Globus pallidus (tissue), 1 donor: ENCODE results near the gene TRIM37.

Source experiments
- DNase-seq: peaks from one replicate; pipeline ENCODE4 v3.0.0-alpha.2; 2015; ENCODE audit warnings: low spot score

Gene TRIM37

DNA sequence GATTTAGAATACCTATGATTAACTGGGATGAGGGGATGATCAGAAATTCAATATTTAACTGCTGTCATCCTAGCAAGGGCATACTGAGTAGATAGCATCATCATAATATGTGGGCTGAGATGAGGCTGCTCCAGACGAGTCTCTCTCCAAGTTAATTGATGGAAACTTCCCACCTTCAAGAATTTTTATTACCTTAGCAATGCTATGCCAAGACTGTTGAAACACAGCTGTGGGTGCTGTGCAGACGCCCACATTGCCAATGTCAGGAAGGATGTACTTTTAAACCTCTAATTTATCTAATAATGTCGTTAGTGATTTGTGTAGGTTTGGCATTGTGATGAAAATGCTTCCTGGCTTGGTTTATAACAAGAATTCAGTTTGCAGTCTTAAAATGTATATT, 170.4 kb downstream of the TRIM37 start:
- DNase-seq, result no peak

DNA sequence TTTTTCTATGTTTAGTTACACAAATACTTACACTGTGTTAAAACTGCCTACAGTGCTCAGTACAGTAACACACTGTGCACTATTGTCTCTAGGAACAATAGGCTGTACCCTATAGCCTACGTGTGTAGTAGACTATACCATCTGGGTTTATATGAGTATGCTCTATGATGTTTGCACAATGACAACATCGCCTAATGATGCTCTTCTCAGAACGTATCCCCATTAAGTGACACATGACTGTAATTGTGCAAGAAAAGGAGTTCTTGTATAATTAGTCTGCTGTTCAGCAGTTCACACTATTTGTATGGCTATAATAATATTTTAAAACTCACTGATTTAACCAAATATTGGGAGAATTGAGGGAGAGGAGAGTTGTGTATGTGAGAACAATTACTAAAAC, 173.7 kb downstream of the TRIM37 start:
- no peak for DNase-seq
